T-cell (primary cell): ENCODE data around the gene TPRG1L. TPM values are rescaled to one million over a fixed set of nuclear protein-coding genes. Genes with fewer than 3 reads are reported as not detected.

Experiments
- ATAC-seq, 4 experiments: fragments of 200-7000 bp in 3 of 4; fragments of 150-1000 bp in 1 of 4; cut with Tn5 transposase; replicated peaks in 1 of 4; 1 replicate in 3 of 4; 2 replicates in 1 of 4; pipeline ENCODE4 v1.10.0; 2021; ENCODE audit warnings: moderate library complexity in 3 of 4, mild to moderate bottlenecking in 2 of 4, moderate number of reproducible peaks in 1 of 4
- CTCF ChIA-PET, 2 donors: fragments of 300-600 bp; sonication (Branson Sonifier 250); formaldehyde crosslinking; loops; one replicate each; lab custom pipeline; 2022; ENCODE audit warnings: antibody characterized with exemption in 2 of 2; lab: Charles Lee
- POLR2A ChIA-PET, 2 donors: fragments of 300-600 bp; sonication (Branson Sonifier 250); formaldehyde crosslinking; loops; one replicate each; lab custom pipeline; 2022; ENCODE audit warnings: antibody characterized with exemption in 2 of 2; lab: Charles Lee
- DNase-seq, 35 experiments: peaks; one replicate each; pipeline versions ENCODE4 v3.0.0 to v3.0.0-alpha.2; 2013 to 2023
- H3K27ac ChIP-seq: one replicate; pipeline ENCODE4 v1.5.1; 2013; ENCODE audit warnings: low read length
- H3K27me3 ChIP-seq, 2 experiments: replicated peaks in 1 of 2; 1 replicate in 1 of 2; 2 replicates in 1 of 2; pipeline versions ENCODE4 v1.6.1 to v1.7.0; 2013; ENCODE audit warnings: low read length in 1 of 2, mixed read lengths in 1 of 2; ENCODE audit not compliant: control insufficient read depth in 2 of 2, insufficient read depth in 2 of 2; ENCODE audit errors: extremely low read depth in 1 of 2
- H3K36me3 ChIP-seq, 2 donors: 1 replicate in 1 of 2; 2 replicates in 1 of 2; pipeline versions ENCODE4 v1.6.1 to v1.7.0; 2013; ENCODE audit warnings: low read length in 1 of 2; ENCODE audit not compliant: control insufficient read depth in 2 of 2, insufficient read depth in 1 of 2; ENCODE audit errors: extremely low read depth in 1 of 2
- H3K4me1 ChIP-seq, 2 experiments: 1 replicate in 1 of 2; 2 replicates in 1 of 2; pipeline versions ENCODE4 v1.6.1 to v1.7.0; 2013; ENCODE audit warnings: low read length in 2 of 2, mixed read lengths in 1 of 2; ENCODE audit not compliant: insufficient read depth in 2 of 2, control insufficient read depth in 1 of 2; ENCODE audit errors: extremely low read depth in 1 of 2
- H3K4me3 ChIP-seq, 2 donors: 1 replicate in 1 of 2; 2 replicates in 1 of 2; pipeline versions ENCODE4 v1.5.1 to v1.7.0; 2013; ENCODE audit warnings: mild to moderate bottlenecking in 2 of 2, low read length in 1 of 2, moderate library complexity in 1 of 2; ENCODE audit not compliant: control insufficient read depth in 1 of 2; ENCODE audit errors: extremely low read depth in 1 of 2
- H3K9me3 ChIP-seq: 2 replicates; pipeline ENCODE4 v1.7.0; 2013
- H3K27ac Mint-ChIP-seq, 2 donors: one replicate each; pipeline ENCODE4 v1.8.0; 2020 to 2021; ENCODE audit warnings: mild to moderate bottlenecking in 2 of 2, mixed read lengths in 2 of 2
- H3K27me3 Mint-ChIP-seq, 2 donors: one replicate each; pipeline ENCODE4 v1.8.0; 2021 to 2022; ENCODE audit warnings: mixed read lengths in 2 of 2
- H3K36me3 Mint-ChIP-seq: one replicate; pipeline ENCODE4 v1.8.0; 2021; ENCODE audit warnings: mixed read lengths
- H3K4me1 Mint-ChIP-seq, 3 donors: one replicate each; pipeline ENCODE4 v1.8.0; 2020 to 2022; ENCODE audit warnings: mixed read lengths in 3 of 3, mild to moderate bottlenecking in 1 of 3
- H3K4me3 Mint-ChIP-seq, 3 donors: one replicate each; pipeline ENCODE4 v1.8.0; 2020 to 2022; ENCODE audit warnings: mild to moderate bottlenecking in 3 of 3, mixed read lengths in 3 of 3, moderate library complexity in 3 of 3
- H3K9me3 Mint-ChIP-seq, 3 donors: one replicate each; pipeline ENCODE4 v1.8.0; 2020 to 2022; ENCODE audit warnings: mixed read lengths in 3 of 3
- WGBS: methylation state at CpG from one replicate; pipeline ENCODE4 v1.1.5; 2013; ENCODE audit warnings: missing lambda C conversion rate; ENCODE audit not compliant: insufficient coverage; 5-methylcytosine and 5-hydroxymethylcytosine counted together
- total RNA-seq, 35 experiments: library from RNA in 6 of 35; stranded (reverse) in 6 of 35; fragments of 120-200 nt in 1 of 35; gene quantifications; one replicate each; pipeline versions ENCODE4 v1.2.1 to v1.2.4 and lab custom pipeline; 2013 to 2026

The TPRG1L gene
- total RNA-seq, 5 donors from 2014 or later (not counting 1 experiment from before 2014, with no cell fraction given) = 36.7 to 48.5 (median 45.4) TPM

GRCh38 chr1:3639397-3639911, 14.6 kb downstream of the TPRG1L start:
- no peak for DNase-seq
- H3K27ac Mint-ChIP-seq = no peak overlapping the region
- no peak overlapping the region for H3K4me3 Mint-ChIP-seq
- Histone ChIP-seq H3K9me3 (no peaks in the 10 kb centered on the region), H3K4me1 (no peaks in the 10 kb centered on the region), H3K27me3 (no peaks in the 10 kb centered on the region), H3K36me3 (peaks cover 28 to 56% of the 10 kb centered on the region in 2 donors), H3K4me3 (no peak overlapping the region), H3K27ac (no peak overlapping the region)
- POLR2A ChIA-PET = no interaction called here
- CTCF ChIA-PET = no interaction called here
- ATAC-seq = no peak
- no peaks in the 10 kb centered on the region for H3K4me1 Mint-ChIP-seq
- 96% methylated on average over 17 of the region's 23 CpGs for WGBS
- no peaks in the 10 kb centered on the region for H3K27me3 Mint-ChIP-seq
- H3K36me3 Mint-ChIP-seq = peaks cover 52% of the 10 kb centered on the region
- H3K9me3 Mint-ChIP-seq = no peaks in the 10 kb centered on the region

GRCh38 chr1:3640121-3640837, 15.5 kb downstream of the TPRG1L start:
- no peaks in the 10 kb centered on the region for H3K27me3 ChIP-seq
- H3K9me3 ChIP-seq = no peaks in the 10 kb centered on the region
- Mint-ChIP-seq H3K27ac (no peak overlapping the region), H3K4me3 (no peak overlapping the region), H3K9me3 (no peaks in the 10 kb centered on the region), H3K27me3 (no peaks in the 10 kb centered on the region), H3K4me1 (no peaks in the 10 kb centered on the region), H3K36me3 (peaks cover 49% of the 10 kb centered on the region)
- 91% methylated on average over 31 of the region's 36 CpGs for WGBS
- H3K4me1 ChIP-seq = no peaks in the 10 kb centered on the region
- peaks cover 28 to 48% of the 10 kb centered on the region in 2 donors for H3K36me3 ChIP-seq
- no peak overlapping the region for H3K27ac ChIP-seq
- ChIA-PET POLR2A (no interaction called here), CTCF (no interaction called here)
- no peak for DNase-seq
- H3K4me3 ChIP-seq = no peak overlapping the region
- ATAC-seq = no peak

- H3K27me3 Mint-ChIP-seq = no peaks in the 10 kb centered on the region
- ChIA-PET POLR2A (no interaction called here), CTCF (interaction anchor here in 1 of 2 donors (0.6 kb wide), 1 partner anchor 1756 kb away, joined by 6 read pairs; no protein-coding TSS in a partner anchor)
- DNase-seq (no peak), ATAC-seq (no peak)
- H3K36me3 Mint-ChIP-seq = peaks cover 52% of the 10 kb centered on the region
- Histone ChIP-seq H3K4me1 (no peaks in the 10 kb centered on the region), H3K9me3 (no peaks in the 10 kb centered on the region), H3K4me3 (no peak overlapping the region), H3K36me3 (peaks cover 28 to 50% of the 10 kb centered on the region in 2 donors), H3K27ac (no peak overlapping the region), H3K27me3 (no peaks in the 10 kb centered on the region)
- no peak overlapping the region for H3K4me3 Mint-ChIP-seq
- WGBS = 92% methylated on average over 17 of the region's 26 CpGs
- no peak overlapping the region for H3K27ac Mint-ChIP-seq
- H3K9me3 Mint-ChIP-seq = no peaks in the 10 kb centered on the region
- H3K4me1 Mint-ChIP-seq = no peaks in the 10 kb centered on the region
Measured at GRCh38 chr1:3641046-3641760, 16.4 kb downstream of the TPRG1L start.

GRCh38 chr1:3641816-3642215, 17.0 kb downstream of the TPRG1L start:
- no peak for ATAC-seq
- peaks cover 25 to 51% of the 10 kb centered on the region in 2 donors for H3K36me3 ChIP-seq

GRCh38 chr1:3642919-3643675, 18.3 kb downstream of the TPRG1L start:
- Mint-ChIP-seq H3K4me1 (peaks cover 4 to 6% (median 6%) of the 10 kb centered on the region in 3 donors), H3K4me3 (no peak overlapping the region), H3K36me3 (peaks cover 49% of the 10 kb centered on the region), H3K9me3 (no peaks in the 10 kb centered on the region), H3K27me3 (no peaks in the 10 kb centered on the region), H3K27ac (no peak overlapping the region)
- 95% methylated on average over 30 of the region's 43 CpGs for WGBS
- no peak overlapping the region for H3K27ac ChIP-seq
- no peaks in the 10 kb centered on the region for H3K27me3 ChIP-seq
- ChIA-PET CTCF (no interaction called here), POLR2A (no interaction called here)
- ATAC-seq = no peak
- no peaks in the 10 kb centered on the region for H3K9me3 ChIP-seq
- DNase-seq = no peak
- peaks cover 15 to 43% of the 10 kb centered on the region in 2 donors for H3K36me3 ChIP-seq
- H3K4me1 ChIP-seq = peaks cover 0 to 2% of the 10 kb centered on the region in 2 experiments
- no peak overlapping the region for H3K4me3 ChIP-seq

More at GRCh38 chr1:3641816-3642215, 17.0 kb downstream of the TPRG1L start:
- POLR2A ChIA-PET = no interaction called here
- H3K9me3 Mint-ChIP-seq = no peaks in the 10 kb centered on the region
- H3K4me3 Mint-ChIP-seq = no peak overlapping the region
- no peak overlapping the region for H3K27ac ChIP-seq
- no peaks in the 10 kb centered on the region for H3K9me3 ChIP-seq
- no peaks in the 10 kb centered on the region for H3K4me1 ChIP-seq
- H3K4me3 ChIP-seq = no peak overlapping the region
- no peaks in the 10 kb centered on the region for H3K27me3 Mint-ChIP-seq
- no peaks in the 10 kb centered on the region for H3K27me3 ChIP-seq
- H3K27ac Mint-ChIP-seq = no peak overlapping the region
- no peak for DNase-seq
- WGBS = 97% methylated on average over 7 of the region's 11 CpGs
- no peaks in the 10 kb centered on the region for H3K4me1 Mint-ChIP-seq
- CTCF ChIA-PET = interaction anchor here in 1 of 2 donors (0.6 kb wide), 1 partner anchor 1757 kb away, joined by 6 read pairs; no protein-coding TSS in a partner anchor
- H3K36me3 Mint-ChIP-seq = peaks cover 45% of the 10 kb centered on the region

- no peak for ATAC-seq
- H3K27ac ChIP-seq = no peak overlapping the region
- Mint-ChIP-seq H3K27me3 (no peaks in the 10 kb centered on the region), H3K9me3 (no peaks in the 10 kb centered on the region), H3K4me3 (no peak overlapping the region), H3K4me1 (peaks cover 16 to 18% (median 18%) of the 10 kb centered on the region in 3 donors), H3K27ac (no peak overlapping the region), H3K36me3 (peaks cover 41% of the 10 kb centered on the region)
- H3K36me3 ChIP-seq = peaks cover 6 to 32% of the 10 kb centered on the region in 2 donors
- CTCF ChIA-PET = no interaction called here
- WGBS = 89% methylated on average over 13 of the region's 25 CpGs
- H3K4me3 ChIP-seq = no peak overlapping the region
- no peak for DNase-seq
- peaks cover 4 to 9% of the 10 kb centered on the region in 2 experiments for H3K4me1 ChIP-seq
- H3K27me3 ChIP-seq = no peaks in the 10 kb centered on the region
- POLR2A ChIA-PET = no interaction called here
- no peaks in the 10 kb centered on the region for H3K9me3 ChIP-seq
Measured at GRCh38 chr1:3644273-3644672, 19.5 kb downstream of the TPRG1L start.
